HEK293T (cell line): ENCODE data around the gene PITPNC1.

Source experiments
- CTCF ChIA-PET: fragments of 350-600 bp; formaldehyde crosslinking; extraction: SDS; loops from one replicate; lab custom pipeline; 2021; ENCODE audit warnings: antibody characterized with exemption, inconsistent platforms; lab: Yijun Ruan, JAX
- POLR2A ChIA-PET: fragments of 350-600 bp; formaldehyde crosslinking; extraction: SDS; loops from one replicate; lab custom pipeline; 2020; ENCODE audit warnings: antibody characterized with exemption, inconsistent platforms; lab: Yijun Ruan, JAX
- DNase-seq: peaks from one replicate; pipeline ENCODE4 v3.0.0; 2012; ENCODE audit warnings: mixed read lengths; ENCODE audit errors: extremely low spot score
- ARNT ChIP-seq: fragments of 450-650 bp; IDR thresholded peaks from 2 replicates; pipeline ENCODE4 v1.6.1; 2017; ENCODE audit warnings: mild to moderate bottlenecking
- BHLHE40 ChIP-seq: fragments of 450-650 bp; IDR thresholded peaks from 2 replicates; pipeline ENCODE4 v1.6.1; 2016; ENCODE audit warnings: mild to moderate bottlenecking, moderate library complexity, borderline replicate concordance
- CTBP1 ChIP-seq: fragments of 450-650 bp; IDR thresholded peaks from 2 replicates; pipeline ENCODE4 v1.6.1; 2016; ENCODE audit warnings: borderline replicate concordance
- ELF4 ChIP-seq: fragments of 450-650 bp; IDR thresholded peaks from 2 replicates; pipeline ENCODE4 v1.6.1; 2017; ENCODE audit warnings: antibody characterized with exemption
- FOXA1 ChIP-seq: fragments of 450-650 bp; IDR thresholded peaks from 2 replicates; pipeline ENCODE4 v1.6.1; 2016; ENCODE audit warnings: mild to moderate bottlenecking
- FOXK2 ChIP-seq: fragments of 450-650 bp; IDR thresholded peaks from 2 replicates; pipeline ENCODE4 v1.6.1; 2016; ENCODE audit warnings: mild to moderate bottlenecking
- FOXM1 ChIP-seq: fragments of 450-650 bp; IDR thresholded peaks from 2 replicates; pipeline ENCODE4 v1.6.1; 2017; ENCODE audit warnings: mild to moderate bottlenecking, borderline replicate concordance
- HDGF ChIP-seq: fragments of 450-650 bp; IDR thresholded peaks from 2 replicates; pipeline ENCODE4 v1.6.1; 2017; ENCODE audit warnings: antibody characterized with exemption, borderline replicate concordance
- L3MBTL2 ChIP-seq: fragments of 450-650 bp; conservative IDR thresholded peaks from 2 replicates; pipeline ENCODE4 v1.6.1; 2016; ENCODE audit warnings: mild to moderate bottlenecking
- LEF1 ChIP-seq: fragments of 450-650 bp; IDR thresholded peaks from 2 replicates; pipeline ENCODE4 v1.6.1; 2017; ENCODE audit warnings: mild to moderate bottlenecking, borderline replicate concordance
- NFRKB ChIP-seq: fragments of 450-650 bp; IDR thresholded peaks from 2 replicates; pipeline ENCODE4 v1.6.1; 2016; ENCODE audit warnings: mild to moderate bottlenecking, moderate library complexity
- PKNOX1 ChIP-seq: fragments of 450-650 bp; IDR thresholded peaks from 2 replicates; pipeline ENCODE4 v1.6.1; 2016
- SP1 ChIP-seq: fragments of 450-650 bp; IDR thresholded peaks from 2 replicates; pipeline ENCODE4 v1.6.1; 2017
- SUZ12 ChIP-seq: fragments of 450-650 bp; IDR thresholded peaks from 2 replicates; pipeline ENCODE4 v1.6.1; 2016; ENCODE audit warnings: mild to moderate bottlenecking
- TARDBP ChIP-seq: fragments of 450-650 bp; IDR thresholded peaks from 2 replicates; pipeline ENCODE4 v1.6.1; 2016
- ZNF384 ChIP-seq: fragments of 450-650 bp; IDR thresholded peaks from 2 replicates; pipeline ENCODE4 v1.6.1; 2016

The PITPNC1 gene

DNA sequence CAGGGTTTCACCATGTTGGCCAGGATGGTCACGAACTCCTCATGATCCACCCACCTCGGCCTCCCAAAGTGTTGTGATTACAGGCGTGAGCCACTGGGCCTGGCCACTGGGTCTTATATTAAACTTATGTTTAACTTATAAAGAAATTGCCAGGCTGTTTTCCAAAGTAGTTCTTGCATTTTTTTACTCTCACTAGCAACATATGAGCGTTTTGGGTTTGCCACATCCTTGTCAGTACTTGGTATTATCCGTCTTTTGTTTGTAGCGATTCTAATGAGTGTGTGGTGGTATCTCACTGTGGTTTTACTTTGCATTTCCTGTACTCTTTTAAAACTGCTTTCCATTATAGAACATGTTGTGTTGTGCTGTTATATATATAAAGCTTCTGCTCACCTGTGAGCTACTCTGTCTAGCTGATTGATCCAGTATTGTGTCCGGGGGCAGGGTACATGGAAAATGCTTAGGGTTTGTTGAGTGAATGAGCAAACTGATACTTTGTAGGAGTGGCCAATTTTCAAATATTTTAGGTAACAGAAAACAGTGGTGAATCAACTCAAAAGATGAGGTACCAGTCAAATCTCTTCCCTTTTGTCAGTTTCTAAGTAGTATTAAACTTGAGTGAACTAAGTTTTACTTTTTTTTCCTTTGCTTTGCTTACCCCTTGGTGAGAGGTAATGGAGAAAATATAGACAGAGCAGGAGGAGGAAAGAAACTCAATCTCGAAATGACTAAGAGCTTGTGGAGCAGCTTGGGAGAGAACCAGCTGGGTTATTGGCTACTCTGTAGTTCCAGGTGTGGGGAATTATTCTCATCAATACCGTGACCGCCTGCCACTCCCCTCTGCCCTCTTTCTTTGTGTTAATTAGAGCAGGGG, 75.8 kb downstream of the PITPNC1 start:
- POLR2A ChIA-PET, result no interaction called here
- TF ChIP-seq LEF1 (no peak), PKNOX1 (no peak), CTBP1 (no peak), TARDBP (no peak), HDGF (no peak), SUZ12 (no peak), BHLHE40 (no peak), L3MBTL2 (no peak), ELF4 (no peak), FOXM1 (no peak)
- DNase-seq, result no peak
- CTCF ChIA-PET, result no interaction called here

DNA sequence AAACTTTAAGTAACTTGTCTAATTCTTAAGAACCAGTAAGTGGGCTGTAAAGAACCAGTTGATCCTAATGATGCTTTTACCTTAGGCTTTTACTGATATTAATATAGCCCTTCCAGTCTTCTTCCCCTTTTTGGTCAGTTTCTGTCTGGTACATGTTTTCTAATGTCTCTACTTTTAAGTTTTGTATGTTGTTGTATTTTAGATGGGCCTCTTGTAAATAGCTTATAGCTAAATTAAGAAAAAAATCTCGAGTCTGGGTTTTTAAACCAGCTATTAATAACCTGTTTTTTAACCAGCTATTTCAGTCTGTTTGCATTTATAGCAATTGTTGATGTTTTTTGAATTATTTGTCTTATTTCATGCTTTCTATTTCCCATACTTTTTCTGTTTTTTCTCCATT, 79.0 kb downstream of the PITPNC1 start:
- DNase-seq, result no peak
- no peak for TF ChIP-seq FOXK2
- TF ChIP-seq BHLHE40, result no peak
- TF ChIP-seq ZNF384, result no peak
- no peak for TF ChIP-seq FOXA1
- no peak for TF ChIP-seq ELF4
- no peak for TF ChIP-seq NFRKB
- no peak for TF ChIP-seq L3MBTL2
- no peak for TF ChIP-seq HDGF
- TF ChIP-seq ARNT, result no peak
- no peak for TF ChIP-seq CTBP1
- TF ChIP-seq FOXM1, result no peak
- no peak for TF ChIP-seq SP1
- TF ChIP-seq SUZ12, result no peak
- no peak for TF ChIP-seq TARDBP
- TF ChIP-seq LEF1, result no peak
- CTCF ChIA-PET, result no interaction called here
- POLR2A ChIA-PET, result interaction anchor here (0.7 kb wide), 1 partner anchor 12 kb away, joined by 3 read pairs; no protein-coding TSS in a partner anchor

- no peak for DNase-seq
- ChIA-PET CTCF (interaction anchor here (0.6 kb wide), 1 partner anchor 463 kb away, joined by 3 read pairs; no protein-coding TSS in a partner anchor), POLR2A (interaction anchor here (0.7 kb wide), 1 partner anchor 13 kb away, joined by 3 read pairs; no protein-coding TSS in a partner anchor)
- TF ChIP-seq FOXA1 (no peak), ZNF384 (no peak), FOXK2 (no peak), HDGF (no peak), ELF4 (no peak), SP1 (no peak), FOXM1 (no peak), BHLHE40 (no peak), L3MBTL2 (no peak), PKNOX1 (no peak), SUZ12 (no peak), LEF1 (no peak), CTBP1 (no peak), TARDBP (no peak), ARNT (no peak)
Observed at GRCh38 chr17:67456889-67457288, 79.8 kb downstream of the PITPNC1 start.

- CTCF ChIA-PET, result no interaction called here
Observed at GRCh38 chr17:67458203-67458602, 81.1 kb downstream of the PITPNC1 start.

DNA sequence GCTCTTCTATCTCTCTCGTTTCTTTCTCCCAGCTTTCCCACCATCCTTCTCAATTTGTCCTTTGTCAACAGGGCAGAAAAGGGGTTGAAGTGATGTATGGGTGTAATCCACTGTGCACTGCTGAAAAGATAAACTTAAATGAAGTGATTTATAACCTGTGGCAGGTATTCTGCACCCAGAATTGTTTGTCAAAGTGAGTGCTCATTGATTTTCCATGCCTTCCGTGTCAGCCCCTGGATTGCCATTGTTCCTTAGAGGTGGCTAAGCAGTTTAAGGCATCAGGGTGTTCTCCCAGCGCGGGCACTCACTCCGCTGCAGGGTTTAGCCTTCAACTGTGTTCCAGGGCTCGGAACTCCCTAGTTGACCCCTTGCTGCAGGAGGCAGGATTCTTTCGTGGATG, 82.9 kb downstream of the PITPNC1 start:
- DNase-seq, result no peak
- ChIA-PET POLR2A (no interaction called here), CTCF (interaction anchor here (0.6 kb wide), 1 partner anchor 8 kb away, joined by 3 read pairs; no protein-coding TSS in a partner anchor)
- TF ChIP-seq NFRKB (no peak), ELF4 (no peak), HDGF (no peak), TARDBP (no peak), LEF1 (no peak), FOXA1 (no peak), CTBP1 (no peak), FOXK2 (no peak), SUZ12 (no peak), ARNT (no peak), ZNF384 (no peak), PKNOX1 (no peak), BHLHE40 (no peak), SP1 (no peak), FOXM1 (no peak)

More at GRCh38 chr17:67458203-67458602, 81.1 kb downstream of the PITPNC1 start:
- TF ChIP-seq FOXM1, result no peak
- TF ChIP-seq LEF1, result no peak
- TF ChIP-seq ARNT, result no peak
- TF ChIP-seq CTBP1, result no peak
- TF ChIP-seq NFRKB, result no peak
- no peak for TF ChIP-seq BHLHE40
- no peak for TF ChIP-seq L3MBTL2
- TF ChIP-seq TARDBP, result no peak
- TF ChIP-seq SP1, result no peak
- no peak for TF ChIP-seq SUZ12
- no peak for TF ChIP-seq ELF4
- no peak for TF ChIP-seq HDGF
- TF ChIP-seq FOXA1, result no peak
- TF ChIP-seq ZNF384, result no peak
- TF ChIP-seq FOXK2, result no peak
- POLR2A ChIA-PET, result no interaction called here
- no peak for DNase-seq
